Measurements from ENCODE around the gene CYP11A1.

CYP11A1 gene

GRCh38 chr15:74340150-74340549 lies 27.3 kb downstream of the CYP11A1 start:
- no peak for DNase-seq

- DNase-seq = no peak
These were observed 28.1 kb downstream of the CYP11A1 start for GRCh38 chr15:74339371-74339770.

GRCh38 chr15:74338676-74339075 lies 28.8 kb downstream of the CYP11A1 start:
- no peak for DNase-seq

GRCh38 chr15:74337607-74338211 lies 29.7 kb downstream of the CYP11A1 start:
- DNase-seq = no peak

GRCh38 chr15:74337146-74337545 lies 30.3 kb downstream of the CYP11A1 start:
- DNase-seq = no peak

GRCh38 chr15:74336061-74337005 lies 31.1 kb downstream of the CYP11A1 start:
- DNase-seq = no peak

GRCh38 chr15:74335396-74335795 lies 32.0 kb downstream of the CYP11A1 start:
- no peak for DNase-seq

GRCh38 chr15:74334127-74334526 lies 33.3 kb downstream of the CYP11A1 start:
- no peak for DNase-seq

- no peak for DNase-seq
These were observed 33.8 kb downstream of the CYP11A1 start for GRCh38 chr15:74333662-74334061.

- no peak for DNase-seq
These were observed 34.4 kb downstream of the CYP11A1 start for GRCh38 chr15:74333093-74333492.

- DNase-seq = no peak
These were observed 34.8 kb downstream of the CYP11A1 start for GRCh38 chr15:74332611-74333010.

- DNase-seq = no peak
These were observed 35.4 kb downstream of the CYP11A1 start for GRCh38 chr15:74332011-74332410.

- DNase-seq = no peak
These were observed 36.5 kb downstream of the CYP11A1 start for GRCh38 chr15:74330861-74331408.

GRCh38 chr15:74328331-74329056 lies 39.0 kb downstream of the CYP11A1 start:
- DNase-seq = no peak

GRCh38 chr15:74327756-74328155 lies 39.7 kb downstream of the CYP11A1 start:
- no peak for DNase-seq

GRCh38 chr15:74326746-74327145 lies 40.7 kb downstream of the CYP11A1 start:
- no peak for DNase-seq

- DNase-seq = no peak
These were observed 42.7 kb downstream of the CYP11A1 start for GRCh38 chr15:74324714-74325113.

- peak; percentile 35 to 61 for DNase-seq
These were observed 44.8 kb downstream of the CYP11A1 start for GRCh38 chr15:74322558-74323180.

- DNase-seq = peak in 1 of 2 experiments; percentile 51
These were observed 46.8 kb downstream of the CYP11A1 start for GRCh38 chr15:74320352-74321247.

- DNase-seq = peak; percentile 15 to 45
These were observed 47.7 kb downstream of the CYP11A1 start for GRCh38 chr15:74319596-74320351.

- DNase-seq = no peak
These were observed 48.3 kb downstream of the CYP11A1 start for GRCh38 chr15:74319138-74319460.
